Vagina (tissue), 2 donors: ENCODE data around the gene SAXO2.
"Not testable (repeated sequence)": the region's sequence is repeated elsewhere in the genome, so short reads cannot be mapped to it uniquely, and the experiment has no call there.

Source experiments
- POLR2A ChIP-seq, 2 donors: fragments of 450-650 bp; IDR thresholded peaks; one replicate each; pipeline ENCODE4 v1.6.1; 2017; ENCODE audit warnings: antibody characterized with exemption in 2 of 2, mild to moderate bottlenecking in 2 of 2, moderate library complexity in 2 of 2
- POLR2AphosphoS5 ChIP-seq, 2 donors: sonication (generic); formaldehyde crosslinking; IDR thresholded peaks; one replicate each; pipeline ENCODE4 v1.9.0; 2017; ENCODE audit warnings: antibody characterized with exemption in 2 of 2, mild to moderate bottlenecking in 2 of 2, low read depth in 1 of 2; ENCODE audit not compliant: insufficient read depth in 1 of 2

DNA sequence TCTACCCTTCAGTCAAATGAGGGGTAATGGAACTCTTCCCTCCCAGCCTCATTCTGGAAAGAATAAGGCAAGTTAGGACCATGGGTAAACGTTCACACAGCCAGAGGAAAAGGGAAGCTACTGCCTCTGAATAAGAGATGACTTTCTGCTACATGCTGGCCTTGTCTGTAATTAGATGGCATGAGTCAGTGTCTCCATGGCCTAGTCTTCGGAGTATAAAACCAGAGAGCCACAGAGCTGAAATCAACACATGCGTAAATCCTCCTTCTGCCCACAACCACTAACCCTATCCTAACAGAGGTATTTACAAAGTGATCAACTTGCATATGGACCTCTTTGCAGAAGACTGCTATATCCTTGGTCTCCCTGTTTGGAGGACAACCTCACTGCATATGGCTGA, 14.4 kb upstream of the SAXO2 start:
- TF ChIP-seq POLR2A (IDR thresholded peaks at IDR 0.05); POLR2AphosphoS5 (IDR thresholded peaks at IDR 0.05; ENCODE audit: insufficient read depth in 1 of 2, low read depth in 1 of 2): not testable (repeated sequence)
